WTC11 (cell line): Measurements from ENCODE around the gene ITGA3. TPM values are rescaled to one million over a fixed set of nuclear protein-coding genes. Genes with fewer than 3 reads are reported as not detected.

ENCODE experiments used
- ATAC-seq: fragments of 200-7000 bp; cut with Tn5 transposase; 2 replicates; pipeline ENCODE4 v1.10.0; 2021; ENCODE audit warnings: mild to moderate bottlenecking, moderate library complexity
- CTCF ChIA-PET: fragments of 300-600 bp; sonication (Branson Sonifier 250); formaldehyde crosslinking; loops from one replicate; lab custom pipeline; 2021; ENCODE audit warnings: antibody characterized with exemption; lab: Charles Lee
- POLR2A ChIA-PET: fragments of 350-600 bp; sonication (Branson Sonifier 250); formaldehyde crosslinking; loops from one replicate; lab custom pipeline; 2021; ENCODE audit warnings: antibody characterized with exemption; lab: Charles Lee
- DNase-seq: peaks from one replicate; pipeline ENCODE4 v3.0.0; 2021; ENCODE audit warnings: low spot score
- H3K27ac Mint-ChIP-seq: 2 replicates; pipeline ENCODE4 v1.8.0; 2021; ENCODE audit warnings: mixed read lengths
- H3K27me3 Mint-ChIP-seq: 2 replicates; pipeline ENCODE4 v1.8.0; 2021; ENCODE audit warnings: low read depth, mild to moderate bottlenecking, moderate library complexity, mixed read lengths
- H3K36me3 Mint-ChIP-seq: 2 replicates; pipeline ENCODE4 v1.8.0; 2021; ENCODE audit warnings: mixed read lengths
- H3K4me1 Mint-ChIP-seq: 2 replicates; pipeline ENCODE4 v1.8.0; 2022; ENCODE audit warnings: mixed read lengths
- H3K4me3 Mint-ChIP-seq: 2 replicates; pipeline ENCODE4 v1.8.0; 2021; ENCODE audit warnings: mild to moderate bottlenecking, moderate library complexity, mixed read lengths
- H3K9me3 Mint-ChIP-seq: 2 replicates; pipeline ENCODE4 v1.8.0; 2021; ENCODE audit warnings: mixed read lengths
- CDX4 ChIP-seq: fragments of 250-450 bp; sonication (Bioruptor Pico); IDR thresholded peaks from 2 replicates; pipeline ENCODE4 v1.9.0; 2021; ENCODE audit warnings: moderate library complexity, mild to moderate bottlenecking, inconsistent platforms, borderline replicate concordance
- CREM ChIP-seq: sonication (generic); formaldehyde crosslinking; IDR thresholded peaks from 2 replicates; pipeline ENCODE4 v1.8.1; 2022; ENCODE audit warnings: mild to moderate bottlenecking, missing genetic modification reagents, moderate library complexity
- E2F1 ChIP-seq: sonication (generic); formaldehyde crosslinking; IDR thresholded peaks from 2 replicates; pipeline ENCODE4 v1.8.0; 2022; ENCODE audit warnings: mild to moderate bottlenecking, missing genetic modification reagents
- FOXP1 ChIP-seq: sonication (generic); formaldehyde crosslinking; IDR thresholded peaks from 2 replicates; pipeline ENCODE4 v1.8.0; 2022; ENCODE audit warnings: missing genetic modification reagents, mild to moderate bottlenecking, moderate library complexity, borderline replicate concordance
- FOXP4 ChIP-seq: sonication (generic); formaldehyde crosslinking; IDR thresholded peaks from 2 replicates; pipeline ENCODE4 v1.8.0; 2022; ENCODE audit warnings: mild to moderate bottlenecking, missing genetic modification reagents
- GTF2I ChIP-seq: fragments of 250-450 bp; sonication (Bioruptor Pico); conservative IDR thresholded peaks from 2 replicates; pipeline ENCODE4 v1.4.0; 2021; ENCODE audit warnings: mild to moderate bottlenecking
- OVOL2 ChIP-seq: fragments of 250-450 bp; sonication (Bioruptor Pico); IDR thresholded peaks from 2 replicates; pipeline ENCODE4 v1.9.0; 2021; ENCODE audit warnings: mild to moderate bottlenecking, borderline replicate concordance
- TCF7 ChIP-seq: sonication (generic); formaldehyde crosslinking; IDR thresholded peaks from 2 replicates; pipeline ENCODE4 v1.8.0; 2022; ENCODE audit warnings: mild to moderate bottlenecking, low read depth, missing genetic modification reagents, moderate library complexity
- TEAD4 ChIP-seq: sonication (generic); formaldehyde crosslinking; IDR thresholded peaks from 2 replicates; pipeline ENCODE4 v1.8.0; 2022; ENCODE audit warnings: mild to moderate bottlenecking, missing genetic modification reagents
- ZNF317 ChIP-seq: sonication (generic); formaldehyde crosslinking; IDR thresholded peaks from 2 replicates; pipeline ENCODE4 v1.8.1; 2023; ENCODE audit warnings: low read depth, mild to moderate bottlenecking, moderate library complexity, missing genetic modification reagents, borderline replicate concordance
- total RNA-seq: library from RNA; stranded (reverse); gene quantifications from 3 replicates; pipeline ENCODE4 v1.2.3, GENCODE V29; 2021
- TF ChIP-seq, protein P1 (sequence below): fragments of 200-600 bp; IDR thresholded peaks from 2 replicates; pipeline ENCODE4 v1.8.0; 2022; ENCODE audit warnings: antibody characterized with exemption
- TF ChIP-seq, protein P2 (sequence below): sonication (generic); formaldehyde crosslinking; IDR thresholded peaks from 2 replicates; pipeline ENCODE4 v1.8.0; 2023; ENCODE audit warnings: mild to moderate bottlenecking, missing genetic modification reagents
- TF ChIP-seq, protein P3 (sequence below): fragments of 250-450 bp; sonication (Bioruptor Pico); IDR thresholded peaks from 2 replicates; pipeline ENCODE4 v1.9.0; 2021; ENCODE audit warnings: mild to moderate bottlenecking

ITGA3 gene
- total RNA-seq, 1 experiment from 2014 or later, result 35.3 TPM

DNA sequence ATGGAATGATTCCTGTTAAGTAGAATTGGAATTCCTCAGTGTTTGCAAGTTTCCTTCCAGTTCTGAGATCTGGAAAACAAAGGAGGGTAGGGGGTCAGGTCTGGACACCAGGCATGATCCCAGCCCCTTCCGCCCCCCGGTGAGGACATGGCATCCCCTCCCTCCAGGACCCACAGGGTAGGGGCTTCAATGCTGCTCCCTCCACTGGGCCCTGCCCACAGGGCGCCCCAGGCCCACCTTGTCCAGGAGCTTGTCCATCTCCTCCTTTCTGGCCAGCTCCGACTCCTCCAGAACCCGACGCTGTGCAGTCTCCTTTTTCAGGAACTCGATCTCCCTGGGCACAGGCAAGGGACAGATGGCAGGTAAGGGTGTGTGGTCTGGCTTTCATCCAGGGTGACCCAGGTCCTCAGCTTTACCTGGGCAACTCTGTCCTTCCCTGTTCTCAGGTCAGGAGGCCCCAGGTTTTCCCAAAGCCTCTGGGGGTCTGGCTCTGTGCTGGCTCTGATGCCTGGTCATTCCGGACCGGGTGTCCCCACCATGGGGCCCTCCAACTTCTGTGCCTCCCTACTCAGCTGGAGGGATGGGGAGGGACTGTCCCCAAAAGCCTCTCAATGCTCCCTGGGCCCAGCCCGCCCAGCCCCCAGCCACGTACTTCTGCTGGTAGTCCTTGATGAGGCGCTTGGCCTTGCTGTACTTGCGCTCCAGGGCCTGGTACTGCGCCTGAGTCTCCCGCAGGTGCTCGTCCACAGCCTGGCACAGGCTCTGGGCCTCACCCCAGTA is 79.6 kb downstream of the ITGA3 start (continued):
- TF ChIP-seq FOXP4 (CRISPR knock-in tag) (no peak), TEAD4 (CRISPR knock-in tag) (no peak), E2F1 (CRISPR knock-in tag) (no peak)

- no peak for TF ChIP-seq FOXP1
- TF ChIP-seq TCF7 (CRISPR knock-in tag), result no peak
- no peak for TF ChIP-seq GTF2I
- peaks cover 12% of the 10 kb centered on the region for H3K27me3 Mint-ChIP-seq
- H3K4me1 Mint-ChIP-seq, result peaks cover 32% of the 10 kb centered on the region
Observed at GRCh38 chr17:50136096-50136687, 80.3 kb downstream of the ITGA3 start.

DNA sequence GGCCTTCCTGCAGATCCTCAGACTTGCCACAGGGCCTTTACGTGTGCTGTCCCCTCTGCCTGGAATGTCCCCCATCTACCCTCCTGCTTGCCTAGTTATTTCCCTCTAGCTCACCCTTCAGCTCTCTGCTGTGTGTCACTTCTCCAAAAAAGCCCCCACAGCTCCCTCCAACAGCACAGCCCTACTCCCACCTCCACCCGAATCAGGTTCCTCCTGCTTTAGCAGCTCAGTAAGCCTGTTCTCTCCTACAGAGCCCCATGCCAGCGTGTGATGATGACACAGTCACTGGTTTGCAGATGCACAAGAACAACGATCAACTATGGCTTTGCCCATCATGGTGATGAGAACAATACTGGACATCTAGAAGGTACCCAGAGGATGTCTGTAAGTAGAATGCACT is 81.1 kb downstream of the ITGA3 start:
- ATAC-seq (no peak), DNase-seq (no peak)
- Mint-ChIP-seq H3K27me3 (peaks cover 5% of the 10 kb centered on the region; the same call in 1 of the 2 replicates), H3K4me1 (peaks cover 27% of the 10 kb centered on the region), H3K27ac (no peak overlapping the region; the same call in 1 of the 2 replicates), H3K4me3 (no peak overlapping the region), H3K9me3 (no peaks in the 10 kb centered on the region), H3K36me3 (peaks cover 36% of the 10 kb centered on the region)
- ChIA-PET CTCF (interaction anchor here (0.8 to 1.9 kb wide), 7 partner anchors 9 to 260 kb away, joined by 3 to 10 read pairs (median 4); partner anchors contain the start of gene LRRC59), POLR2A (no interaction called here)
- TF ChIP-seq OVOL2 (CRISPR knock-in tag) (no peak), CREM (CRISPR knock-in tag) (no peak)
- TF ChIP-seq, protein P1, sequence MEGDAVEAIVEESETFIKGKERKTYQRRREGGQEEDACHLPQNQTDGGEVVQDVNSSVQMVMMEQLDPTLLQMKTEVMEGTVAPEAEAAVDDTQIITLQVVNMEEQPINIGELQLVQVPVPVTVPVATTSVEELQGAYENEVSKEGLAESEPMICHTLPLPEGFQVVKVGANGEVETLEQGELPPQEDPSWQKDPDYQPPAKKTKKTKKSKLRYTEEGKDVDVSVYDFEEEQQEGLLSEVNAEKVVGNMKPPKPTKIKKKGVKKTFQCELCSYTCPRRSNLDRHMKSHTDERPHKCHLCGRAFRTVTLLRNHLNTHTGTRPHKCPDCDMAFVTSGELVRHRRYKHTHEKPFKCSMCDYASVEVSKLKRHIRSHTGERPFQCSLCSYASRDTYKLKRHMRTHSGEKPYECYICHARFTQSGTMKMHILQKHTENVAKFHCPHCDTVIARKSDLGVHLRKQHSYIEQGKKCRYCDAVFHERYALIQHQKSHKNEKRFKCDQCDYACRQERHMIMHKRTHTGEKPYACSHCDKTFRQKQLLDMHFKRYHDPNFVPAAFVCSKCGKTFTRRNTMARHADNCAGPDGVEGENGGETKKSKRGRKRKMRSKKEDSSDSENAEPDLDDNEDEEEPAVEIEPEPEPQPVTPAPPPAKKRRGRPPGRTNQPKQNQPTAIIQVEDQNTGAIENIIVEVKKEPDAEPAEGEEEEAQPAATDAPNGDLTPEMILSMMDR, result no peak

More at GRCh38 chr17:50136096-50136687, 80.3 kb downstream of the ITGA3 start:
- Mint-ChIP-seq H3K27ac (no peak overlapping the region), H3K9me3 (no peaks in the 10 kb centered on the region), H3K36me3 (peaks cover 27% of the 10 kb centered on the region), H3K4me3 (no peak overlapping the region)
- no peak for DNase-seq
- ChIA-PET POLR2A (no interaction called here), CTCF (interaction anchor here (0.7 to 1.9 kb wide), 9 partner anchors 10 to 261 kb away, joined by 3 to 10 read pairs (median 4); partner anchors contain the start of gene LRRC59)
- no peak for ATAC-seq

DNA sequence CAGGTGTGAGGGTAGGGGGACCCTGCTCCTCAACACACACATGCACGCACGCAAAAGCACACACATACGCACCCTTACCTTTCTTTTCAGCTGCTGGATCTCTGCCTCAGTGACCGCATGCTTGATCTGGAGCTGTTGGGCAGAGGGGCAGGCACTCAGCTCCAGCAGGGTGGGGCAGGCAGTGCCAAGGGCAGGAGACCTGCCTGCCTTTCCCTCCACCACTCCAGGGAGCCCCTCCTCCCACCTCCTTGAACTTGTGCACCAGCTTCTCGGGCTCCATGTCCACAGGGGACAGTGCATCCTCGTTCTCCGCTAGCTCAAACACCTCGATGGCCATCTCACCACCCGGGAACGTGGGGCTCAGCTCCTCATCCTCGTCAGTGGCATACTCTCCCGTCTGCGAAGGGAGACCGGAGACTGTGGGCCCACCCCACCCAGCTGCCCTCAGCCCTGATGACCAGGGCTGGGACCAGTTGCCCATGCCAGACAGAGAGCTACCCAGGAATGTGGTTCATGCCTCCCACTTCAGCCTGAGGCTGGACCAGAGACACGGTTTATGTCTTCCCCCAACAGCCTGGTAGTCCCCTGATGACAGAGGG is 83.4 kb downstream of the ITGA3 start:
- CTCF ChIA-PET, result interaction anchor here (0.6 to 4.6 kb wide), 15 partner anchors 9 to 222 kb away, joined by 3 to 52 read pairs (median 4); partner anchors contain the start of genes PPP1R9B, SAMD14 and SGCA
- POLR2A ChIA-PET, result interaction anchor here (1.2 kb wide), 1 partner anchor 9 kb away, joined by 3 read pairs; no protein-coding TSS in a partner anchor
- no peak overlapping the region for H3K4me3 Mint-ChIP-seq
- TF ChIP-seq, protein P2, sequence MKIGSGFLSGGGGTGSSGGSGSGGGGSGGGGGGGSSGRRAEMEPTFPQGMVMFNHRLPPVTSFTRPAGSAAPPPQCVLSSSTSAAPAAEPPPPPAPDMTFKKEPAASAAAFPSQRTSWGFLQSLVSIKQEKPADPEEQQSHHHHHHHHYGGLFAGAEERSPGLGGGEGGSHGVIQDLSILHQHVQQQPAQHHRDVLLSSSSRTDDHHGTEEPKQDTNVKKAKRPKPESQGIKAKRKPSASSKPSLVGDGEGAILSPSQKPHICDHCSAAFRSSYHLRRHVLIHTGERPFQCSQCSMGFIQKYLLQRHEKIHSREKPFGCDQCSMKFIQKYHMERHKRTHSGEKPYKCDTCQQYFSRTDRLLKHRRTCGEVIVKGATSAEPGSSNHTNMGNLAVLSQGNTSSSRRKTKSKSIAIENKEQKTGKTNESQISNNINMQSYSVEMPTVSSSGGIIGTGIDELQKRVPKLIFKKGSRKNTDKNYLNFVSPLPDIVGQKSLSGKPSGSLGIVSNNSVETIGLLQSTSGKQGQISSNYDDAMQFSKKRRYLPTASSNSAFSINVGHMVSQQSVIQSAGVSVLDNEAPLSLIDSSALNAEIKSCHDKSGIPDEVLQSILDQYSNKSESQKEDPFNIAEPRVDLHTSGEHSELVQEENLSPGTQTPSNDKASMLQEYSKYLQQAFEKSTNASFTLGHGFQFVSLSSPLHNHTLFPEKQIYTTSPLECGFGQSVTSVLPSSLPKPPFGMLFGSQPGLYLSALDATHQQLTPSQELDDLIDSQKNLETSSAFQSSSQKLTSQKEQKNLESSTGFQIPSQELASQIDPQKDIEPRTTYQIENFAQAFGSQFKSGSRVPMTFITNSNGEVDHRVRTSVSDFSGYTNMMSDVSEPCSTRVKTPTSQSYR (CRISPR knock-in tag), result no peak
- TF ChIP-seq, protein P3, sequence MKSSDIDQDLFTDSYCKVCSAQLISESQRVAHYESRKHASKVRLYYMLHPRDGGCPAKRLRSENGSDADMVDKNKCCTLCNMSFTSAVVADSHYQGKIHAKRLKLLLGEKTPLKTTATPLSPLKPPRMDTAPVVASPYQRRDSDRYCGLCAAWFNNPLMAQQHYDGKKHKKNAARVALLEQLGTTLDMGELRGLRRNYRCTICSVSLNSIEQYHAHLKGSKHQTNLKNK, result no peak
- TF ChIP-seq CDX4 (CRISPR knock-in tag) (no peak), ZNF317 (CRISPR knock-in tag) (no peak)
- TF ChIP-seq, protein P1, result no peak

More for the DNA sequence above, 83.4 kb downstream of the ITGA3 start:
- Mint-ChIP-seq H3K36me3 (peaks cover 50% of the 10 kb centered on the region), H3K27ac (no peak overlapping the region; the same call in 1 of the 2 replicates), H3K4me1 (peaks cover 11% of the 10 kb centered on the region), H3K9me3 (no peaks in the 10 kb centered on the region), H3K27me3 (no peaks in the 10 kb centered on the region)
- ATAC-seq (no peak), DNase-seq (no peak)
